Activated T-cell treated with anti-CD3 and anti-CD28 coated beads for 24 hours (primary cell): ENCODE measurements around the gene KCNQ2.

Experiments used
- DNase-seq: peaks from one replicate; pipeline ENCODE4 v3.0.0-alpha.2; 2020; ENCODE audit warnings: low read depth

KCNQ2 gene

GRCh38 chr20:63417097-63417737 is 55.2 kb downstream of the KCNQ2 start:
- DNase-seq: no peak

DNA sequence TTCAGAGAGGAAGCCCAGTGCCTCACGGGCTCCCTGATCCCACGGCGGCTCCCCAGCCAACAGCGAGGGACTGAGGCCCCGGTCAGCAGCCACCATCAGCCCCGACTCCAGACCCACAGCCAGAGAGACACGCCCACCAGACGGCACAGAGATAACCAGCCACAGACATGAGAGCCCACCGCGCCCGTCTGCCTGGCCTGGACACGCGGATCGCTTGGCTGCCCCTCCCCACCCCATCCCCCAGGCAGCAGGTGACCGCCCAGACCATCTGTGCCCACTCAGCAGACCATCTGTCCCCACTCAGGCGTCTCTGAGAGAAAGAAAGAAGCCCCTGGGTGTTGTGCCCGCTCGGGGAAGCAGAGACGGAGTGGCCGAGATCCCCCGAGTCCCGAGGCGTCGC is 55.8 kb downstream of the KCNQ2 start:
- DNase-seq: no peak

GRCh38 chr20:63415647-63416391 is 56.6 kb downstream of the KCNQ2 start:
- no peak for DNase-seq

- DNase-seq: no peak
These were observed 57.6 kb downstream of the KCNQ2 start for GRCh38 chr20:63414720-63415430.

- no peak for DNase-seq
These were observed 58.3 kb downstream of the KCNQ2 start for GRCh38 chr20:63413963-63414684.

- no peak for DNase-seq
These were observed 59.1 kb downstream of the KCNQ2 start for GRCh38 chr20:63413323-63413722.

DNA sequence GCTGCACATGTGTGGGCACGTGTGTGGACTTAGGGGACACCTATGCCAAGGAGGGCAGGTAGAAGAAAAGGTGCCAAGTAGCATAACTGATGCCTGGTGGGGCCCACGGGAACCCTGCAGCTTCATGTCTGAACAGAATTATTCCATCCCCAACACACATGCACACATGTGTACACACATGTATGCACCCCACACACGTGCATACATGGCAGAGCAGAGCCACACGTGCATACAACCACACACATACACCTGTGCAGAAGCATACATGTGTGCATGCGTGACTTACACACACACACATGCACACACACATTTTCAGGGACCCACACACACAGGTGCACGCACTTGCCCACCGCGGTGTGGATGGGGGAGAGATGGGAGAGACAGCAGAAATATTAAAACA is 59.6 kb downstream of the KCNQ2 start:
- DNase-seq: no peak

GRCh38 chr20:63411898-63412631 is 60.4 kb downstream of the KCNQ2 start:
- no peak for DNase-seq

GRCh38 chr20:63411151-63411897 is 61.1 kb downstream of the KCNQ2 start:
- no peak for DNase-seq

DNA sequence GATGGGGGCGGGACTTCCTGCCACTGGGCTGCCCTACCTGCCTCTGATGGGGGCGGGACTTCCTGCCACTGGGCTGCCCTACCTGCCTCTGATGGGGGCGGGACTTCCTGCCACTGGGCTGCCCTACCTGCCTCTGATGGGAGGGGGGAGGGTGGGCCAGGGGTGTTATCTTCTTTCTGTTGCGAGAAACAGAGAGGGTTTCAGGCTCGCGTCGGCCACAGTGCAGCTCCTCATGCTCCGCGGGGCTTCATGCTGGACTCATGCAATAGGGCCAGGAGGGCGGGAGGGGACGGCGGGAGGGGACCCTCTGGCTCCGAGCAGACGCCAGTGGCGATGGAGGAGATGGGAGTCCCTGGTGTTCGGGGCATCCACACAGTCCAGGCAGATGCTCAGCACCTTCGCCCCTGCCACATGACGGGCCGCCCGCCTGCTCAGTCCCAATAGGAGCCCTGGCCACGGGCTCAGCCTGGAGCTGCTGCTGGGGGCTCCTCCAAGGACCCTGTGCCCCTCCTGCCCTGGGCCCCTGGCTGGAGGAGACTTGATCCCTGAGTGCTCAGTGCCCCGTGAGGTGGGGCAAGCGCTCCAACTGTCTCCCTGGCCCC is 62.5 kb downstream of the KCNQ2 start:
- DNase-seq: no peak

- DNase-seq: no peak
These were observed 63.2 kb downstream of the KCNQ2 start for GRCh38 chr20:63409066-63409833.

DNA sequence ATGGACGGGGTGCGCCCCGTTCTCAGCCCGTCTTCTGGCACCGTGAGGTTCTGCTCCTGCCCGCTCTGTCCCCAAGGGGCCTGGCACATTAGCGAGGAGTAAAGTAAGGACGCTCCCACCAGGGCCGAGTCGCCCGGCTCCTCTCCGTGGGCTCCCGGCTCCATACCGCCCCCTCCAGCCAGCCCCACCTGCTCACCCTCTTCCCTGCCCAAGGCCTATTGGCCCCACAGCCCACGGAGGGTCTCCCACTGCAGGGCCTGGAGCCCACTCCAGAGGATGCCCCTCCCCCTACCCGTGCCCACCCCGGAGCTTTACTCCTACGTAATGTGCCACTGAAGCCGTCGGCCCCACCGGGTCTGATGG is 63.8 kb downstream of the KCNQ2 start:
- no peak for DNase-seq

DNA sequence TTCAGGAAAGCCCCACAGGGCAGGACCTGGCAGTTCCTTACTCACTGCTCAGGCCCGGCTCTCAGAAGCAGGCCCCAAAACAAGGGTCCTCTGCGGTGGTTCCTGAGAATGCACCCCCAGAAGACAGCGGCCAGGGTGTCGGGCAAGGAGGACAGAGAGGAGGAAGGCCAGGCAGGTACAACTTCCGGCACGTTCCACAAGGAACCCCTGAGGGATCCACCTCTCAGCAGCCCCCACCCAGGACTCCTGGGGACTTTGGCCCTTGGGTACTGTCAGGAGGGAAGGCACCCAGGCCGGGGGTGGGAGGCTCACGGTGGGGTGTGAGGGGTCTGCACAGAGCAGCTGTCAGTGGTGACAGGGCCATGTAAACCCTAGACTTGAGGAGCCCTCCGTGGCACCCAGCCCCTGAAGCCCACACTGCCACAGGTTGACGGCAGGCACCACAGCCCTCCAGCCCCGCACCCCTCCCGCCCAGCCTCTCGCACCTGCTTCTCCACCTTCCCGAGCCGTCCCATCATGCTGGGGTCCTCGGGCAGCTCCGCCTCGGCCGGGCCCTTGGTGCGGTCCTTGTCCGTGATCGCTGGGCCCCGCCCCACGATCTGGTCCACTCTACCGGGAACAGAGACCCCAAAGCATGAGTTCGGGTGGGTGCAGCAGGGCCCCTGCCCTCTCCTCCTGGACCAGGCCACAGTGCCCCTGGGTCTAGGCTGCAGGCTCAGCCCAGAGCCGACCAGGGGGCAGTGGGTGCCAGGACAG is 64.3 kb downstream of the KCNQ2 start:
- no peak for DNase-seq

GRCh38 chr20:63406617-63407245 is 65.7 kb downstream of the KCNQ2 start:
- DNase-seq: no peak

DNA sequence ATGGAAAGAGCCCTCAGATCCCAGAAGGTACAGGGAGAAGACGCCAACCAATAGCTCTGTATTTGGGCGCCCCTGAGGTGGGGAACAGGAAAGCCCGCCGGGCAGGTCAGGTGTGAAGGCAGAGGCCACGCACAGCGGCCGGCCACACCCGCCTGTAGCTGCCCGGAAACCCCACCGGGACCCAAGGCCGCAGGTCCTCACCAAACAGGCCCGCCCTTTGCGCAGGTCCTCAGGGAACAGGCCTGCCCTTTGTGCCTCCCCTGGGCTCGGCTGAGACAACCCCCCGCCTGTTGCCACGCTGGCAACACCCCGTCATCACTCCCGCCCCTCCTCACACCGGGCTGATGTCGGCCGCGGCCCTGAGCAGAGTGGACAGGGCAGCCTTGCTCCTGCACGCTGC is 66.4 kb downstream of the KCNQ2 start:
- no peak for DNase-seq

DNA sequence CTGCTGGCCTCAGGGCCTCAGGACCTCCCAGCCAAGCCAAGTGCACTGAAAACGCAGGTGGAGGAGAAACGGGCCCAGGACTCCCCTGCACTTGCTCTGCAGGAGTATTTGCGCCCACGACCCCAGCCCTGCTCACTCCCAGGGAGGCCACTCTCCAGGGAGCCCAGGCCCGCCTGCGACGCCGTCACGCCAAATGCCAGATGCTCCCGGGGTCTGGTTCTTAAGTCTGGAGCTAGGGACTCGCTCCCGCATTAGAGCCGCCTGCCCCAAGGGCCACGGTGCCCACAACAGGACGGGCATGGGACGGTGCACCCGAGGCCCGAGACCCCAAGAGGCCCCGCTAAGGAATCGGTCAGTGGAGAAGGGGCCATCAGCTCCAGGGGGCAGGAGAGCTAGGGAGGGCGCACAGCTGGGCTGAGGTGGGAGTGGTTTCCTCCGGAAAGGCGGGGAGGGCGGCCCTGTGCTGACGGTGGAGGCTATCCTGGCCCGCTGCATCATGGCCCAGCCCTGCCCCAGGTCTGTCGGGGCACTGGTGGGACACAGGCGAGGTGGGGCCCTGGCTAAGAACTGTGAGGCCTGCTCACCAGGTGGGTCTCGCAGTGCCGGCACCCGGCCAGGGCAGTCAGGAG is 67.2 kb downstream of the KCNQ2 start:
- no peak for DNase-seq

DNA sequence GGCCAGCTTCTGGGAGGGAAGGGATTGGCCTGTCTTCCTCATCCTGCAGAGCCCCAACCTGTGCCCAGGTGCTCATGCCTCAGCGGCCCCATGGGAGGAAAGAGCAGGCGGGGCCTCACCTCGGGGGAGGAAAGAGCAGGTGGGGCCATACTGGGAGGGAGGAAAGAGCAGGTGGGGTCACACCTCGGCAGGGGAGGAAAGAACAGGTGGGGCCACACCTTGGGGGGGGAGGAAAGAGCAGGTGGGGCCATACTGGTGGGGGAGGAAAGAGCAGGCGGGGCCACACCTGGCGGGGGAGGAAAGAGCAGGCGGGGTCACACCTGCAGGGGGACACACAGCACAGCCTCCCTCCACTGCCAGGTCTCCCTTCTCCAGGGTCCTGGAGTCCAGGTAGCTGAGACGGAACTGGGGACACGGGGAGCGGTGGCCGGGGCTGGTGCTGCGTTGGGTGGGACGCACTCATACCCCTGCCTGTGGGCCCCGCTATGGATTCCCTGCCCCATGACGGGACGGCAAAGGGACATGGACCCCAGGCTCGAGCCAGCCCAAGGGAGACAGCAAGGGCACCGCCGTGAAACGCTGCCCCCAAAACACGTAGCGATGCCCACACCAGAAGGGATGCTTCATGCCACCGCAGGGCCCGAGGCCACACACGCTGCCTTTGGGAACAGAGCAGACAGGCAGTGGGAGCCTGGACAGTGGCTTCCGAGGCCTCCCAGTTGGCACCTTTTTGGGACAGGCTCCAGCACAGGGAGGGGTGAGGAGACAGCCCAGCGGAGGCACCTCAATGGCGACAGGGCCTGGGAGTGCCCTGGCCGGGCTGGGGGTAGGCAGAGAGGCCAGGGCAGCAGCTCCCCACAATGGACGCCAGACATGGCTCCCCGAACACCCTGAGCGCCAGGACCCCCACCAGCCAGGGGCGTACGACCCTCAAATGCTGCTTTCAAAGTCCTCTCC is 68.0 kb downstream of the KCNQ2 start:
- no peak for DNase-seq
